ENCODE results near the gene LHFPL3.
A peak's percentile ranks its signal among the peaks of the same experiment; 100 is the strongest.

Gene LHFPL3

DNA sequence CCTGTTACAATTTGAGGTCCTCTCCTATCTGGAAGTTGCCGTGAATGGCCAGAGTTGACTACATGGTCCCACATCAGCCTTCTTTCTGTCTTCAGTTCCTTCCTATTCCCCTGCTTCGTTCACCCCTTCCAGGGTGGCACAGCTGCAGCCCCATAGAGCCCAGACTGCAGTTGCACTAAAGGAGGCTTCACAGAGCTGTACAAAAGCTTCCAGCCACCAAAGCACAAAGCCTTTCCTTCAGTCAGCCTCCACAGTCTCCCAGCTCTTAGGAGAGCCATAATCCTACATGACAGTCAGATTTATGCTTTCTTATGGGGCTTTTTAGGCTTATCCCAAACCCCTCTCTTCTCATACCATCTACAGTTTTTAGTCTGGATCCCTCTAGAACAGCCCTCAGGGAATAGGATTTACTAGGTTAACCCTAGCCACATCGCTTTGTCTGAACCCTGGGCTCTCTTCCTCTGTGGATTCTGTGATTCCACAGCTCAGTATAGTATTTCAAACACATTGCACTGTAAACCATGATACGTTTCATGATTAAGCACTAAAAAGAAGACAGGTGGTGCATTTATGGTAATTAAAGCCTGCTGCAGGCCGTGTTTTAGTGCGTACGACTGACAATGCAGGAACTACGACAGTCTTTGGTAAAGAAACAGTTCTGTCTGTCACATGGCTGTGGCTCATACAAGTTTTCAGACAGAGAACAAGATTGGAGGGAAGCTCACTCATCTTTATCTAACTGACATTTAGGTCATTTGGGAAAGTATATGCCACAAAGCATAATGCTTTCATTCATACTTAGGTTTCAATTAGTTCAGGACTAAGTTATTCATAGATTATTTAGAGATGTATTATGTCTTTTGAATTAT, 477.3 kb downstream of the LHFPL3 start:
- no peak for DNase-seq

DNA sequence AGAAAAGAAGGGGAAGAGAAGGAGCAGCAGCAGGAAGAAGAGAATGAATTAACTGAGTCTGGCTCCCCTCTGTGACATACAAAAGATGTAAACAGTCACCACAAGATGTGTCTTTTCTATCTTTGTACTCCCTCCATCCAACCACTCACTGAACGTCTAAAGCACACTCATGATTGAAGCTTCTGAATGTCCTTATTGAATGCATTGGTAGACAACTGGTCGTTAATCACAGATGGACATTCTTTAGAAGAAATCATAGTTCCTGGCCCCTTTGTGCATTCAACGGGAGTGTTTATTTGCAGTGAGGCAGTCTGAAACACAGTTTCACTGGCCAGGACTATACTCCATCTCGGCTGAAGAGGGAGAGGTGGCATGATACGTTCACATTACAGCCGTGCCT, 479.3 kb downstream of the LHFPL3 start:
- DNase-seq = no peak

DNA sequence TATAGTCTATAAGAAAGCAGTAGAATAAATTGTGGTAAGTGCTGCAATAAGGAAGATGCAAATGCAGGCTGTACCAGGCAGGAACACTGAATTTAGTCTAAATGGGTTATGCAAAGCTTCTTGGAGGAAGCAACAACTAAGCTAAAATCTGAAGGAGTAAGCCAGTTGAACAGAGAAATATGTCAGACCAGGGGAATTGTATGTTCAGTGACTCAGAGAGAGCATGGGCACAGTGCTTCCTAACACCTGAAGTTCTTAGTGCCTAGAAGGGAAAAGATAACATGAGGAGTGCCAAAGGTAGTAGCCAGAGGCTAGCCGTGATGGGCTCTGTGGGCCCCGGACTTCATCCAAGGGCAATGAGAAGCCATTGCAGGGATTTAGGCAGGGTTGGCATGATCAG, 481.5 kb downstream of the LHFPL3 start:
- no peak for DNase-seq

DNA sequence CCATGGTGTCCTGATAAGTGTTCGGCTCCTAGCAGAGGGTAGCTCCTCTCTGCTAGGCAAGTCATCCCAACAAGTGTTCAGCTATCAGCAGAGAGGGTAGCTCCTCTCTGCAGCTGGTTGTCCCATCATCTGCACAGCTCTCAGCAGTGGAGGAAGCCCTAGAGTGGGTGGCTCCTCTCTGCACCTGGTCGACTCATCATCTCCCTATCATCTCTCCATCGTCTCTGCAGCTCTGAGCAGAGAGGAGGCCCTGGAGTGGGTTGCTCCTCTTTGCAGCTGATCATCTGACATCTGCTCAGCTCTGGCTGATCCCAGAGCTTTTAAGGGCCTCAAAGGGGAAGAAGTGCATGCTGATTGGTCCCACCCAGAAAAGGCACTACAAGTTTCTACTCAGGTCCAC, 485.7 kb downstream of the LHFPL3 start:
- no peak for DNase-seq

DNA sequence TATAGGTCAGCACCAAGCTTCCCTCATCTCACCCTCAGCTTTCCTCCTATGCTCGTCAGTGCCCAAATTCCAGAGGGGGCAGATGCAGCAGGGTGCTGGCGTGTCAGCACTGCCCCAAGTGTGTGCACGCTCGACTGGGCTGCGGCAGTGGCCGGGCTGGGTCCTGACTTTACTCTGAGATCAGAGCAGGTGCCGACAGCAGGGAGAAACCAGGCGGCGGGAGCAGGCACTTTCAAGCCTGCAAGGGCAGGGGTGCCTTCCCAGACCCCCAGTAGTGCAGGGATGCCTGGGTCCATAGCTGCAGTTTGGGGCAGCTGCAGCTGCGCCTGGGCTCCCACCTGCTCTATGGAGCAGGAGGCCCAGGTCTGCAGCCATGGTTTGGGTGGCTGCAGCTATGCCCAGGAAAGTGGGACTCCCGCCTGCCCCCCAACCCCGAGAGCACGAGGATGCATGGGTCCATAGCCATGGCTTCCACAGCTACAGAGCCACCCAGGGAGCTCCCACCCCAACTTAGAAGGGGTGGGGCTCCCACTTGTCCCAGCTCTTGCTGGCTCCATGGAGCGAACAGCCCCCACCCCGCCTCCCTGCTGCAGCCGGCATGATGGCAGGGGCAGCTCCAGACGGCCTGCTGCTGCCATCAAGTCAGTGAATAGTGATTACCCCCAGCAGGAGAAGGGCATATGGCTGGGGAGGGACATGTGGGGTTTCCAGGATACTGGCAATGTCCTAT, 486.4 kb downstream of the LHFPL3 start:
- no peak for DNase-seq

DNA sequence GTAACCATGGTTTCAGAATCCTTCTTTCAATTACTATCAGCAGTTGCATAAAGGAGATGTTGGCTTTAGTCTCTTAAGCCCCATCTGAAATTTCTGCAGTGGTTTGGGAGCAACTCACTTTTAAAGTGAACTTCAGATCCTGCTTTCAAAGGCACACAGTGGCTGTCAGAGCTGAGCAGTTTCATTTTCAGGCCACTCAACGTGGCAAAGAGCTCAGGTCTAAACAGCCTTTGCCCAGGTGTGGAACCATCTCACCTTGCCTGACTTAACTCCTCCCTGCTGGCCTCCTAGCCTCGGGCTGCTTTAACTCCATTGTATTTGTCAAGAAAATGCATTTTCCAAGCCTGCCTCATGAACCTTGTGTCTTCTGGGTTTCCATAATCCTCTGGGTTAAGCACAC, 488.1 kb downstream of the LHFPL3 start:
- DNase-seq = no peak

DNA sequence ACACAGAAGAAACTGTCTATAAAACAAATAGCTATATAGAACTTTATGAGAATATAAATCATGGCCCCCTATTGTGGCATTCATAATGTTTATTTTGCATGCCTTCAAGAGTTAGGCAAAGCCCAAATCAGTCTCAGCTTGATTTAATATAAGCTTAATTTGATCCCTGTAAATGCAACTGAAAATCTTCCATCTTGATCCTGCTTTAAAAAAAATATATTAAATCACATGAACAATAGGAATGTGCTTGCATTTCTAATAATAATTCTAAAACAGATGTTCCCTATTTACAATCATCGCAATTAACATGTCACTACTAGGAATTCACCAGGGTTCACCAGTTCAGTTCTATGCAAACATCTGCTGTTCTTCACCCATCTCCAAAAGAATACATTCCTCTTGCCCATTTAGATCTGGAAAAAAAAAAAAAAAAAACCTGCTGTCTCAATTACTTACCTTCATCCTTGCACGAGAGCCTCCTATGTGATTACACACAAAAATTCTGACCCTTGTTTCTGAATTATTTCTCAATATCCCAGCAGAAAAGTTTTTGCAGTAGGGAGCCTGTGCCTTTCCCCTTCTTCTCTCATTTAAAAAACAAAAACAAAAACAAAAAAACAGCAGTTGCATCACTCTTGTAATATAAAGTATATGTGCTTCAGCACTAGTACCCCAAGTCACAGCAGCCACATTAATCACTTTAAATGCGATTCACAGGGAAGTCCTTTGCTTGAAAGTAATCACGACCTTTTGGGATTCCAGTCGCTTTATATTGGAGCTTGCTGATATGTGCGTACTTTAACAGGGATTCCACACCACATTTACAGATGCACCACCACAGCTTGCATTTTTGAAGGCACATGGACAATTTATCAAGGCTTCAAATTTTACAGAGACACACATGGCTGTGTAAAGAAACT, 490.8 kb downstream of the LHFPL3 start:
- DNase-seq = no peak

DNA sequence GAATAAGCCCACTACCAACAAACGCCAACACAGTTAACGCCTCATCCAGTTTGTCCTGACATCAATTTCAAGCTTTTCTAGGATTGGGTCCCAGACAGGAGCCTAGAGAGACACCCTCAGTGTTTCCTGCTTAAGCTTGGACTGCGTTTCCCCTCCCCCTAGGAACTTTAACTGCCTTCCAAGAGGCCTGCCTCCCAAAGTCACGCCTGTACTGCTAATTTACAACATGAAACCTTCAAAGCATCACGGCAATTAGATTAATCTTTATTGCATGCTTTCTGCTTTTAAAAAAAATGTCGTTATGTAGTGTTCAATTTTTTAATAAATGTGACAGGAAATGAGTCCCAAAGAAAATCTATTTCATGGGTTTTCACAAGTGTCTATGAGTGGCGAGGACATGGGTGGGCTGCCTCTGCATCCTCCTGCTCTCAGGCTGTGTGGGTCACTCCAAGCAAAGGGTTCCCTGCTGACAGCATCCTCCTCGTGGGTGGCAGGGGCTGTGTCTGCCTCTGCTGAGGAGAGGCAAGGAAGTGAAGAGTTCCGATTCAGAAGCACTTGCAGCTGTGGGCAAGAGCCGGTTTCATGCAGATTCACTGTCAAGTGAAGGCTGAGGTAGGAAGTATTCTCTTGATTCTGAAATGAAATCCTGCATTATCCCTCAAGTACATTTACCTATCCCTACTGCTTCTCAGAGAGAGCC, 492.6 kb downstream of the LHFPL3 start:
- DNase-seq = no peak

DNA sequence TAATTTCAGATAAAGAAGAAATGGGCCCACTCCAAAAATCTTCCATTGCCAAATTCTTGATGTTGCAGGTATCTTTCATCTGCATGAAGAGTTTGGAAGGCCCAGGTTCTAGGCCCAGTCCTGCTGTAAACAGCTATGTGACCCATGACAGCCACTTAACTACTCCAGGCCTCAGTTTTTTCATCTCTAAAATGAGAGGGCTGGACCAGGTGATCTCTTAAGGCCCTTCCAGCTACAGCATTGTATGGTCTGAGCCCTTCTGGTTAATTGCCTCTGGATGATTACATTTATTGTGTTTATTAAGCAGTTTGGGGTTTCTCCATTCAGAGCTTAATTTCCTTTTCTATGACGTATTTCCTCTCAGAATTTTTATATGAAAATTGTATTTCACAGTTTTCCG, 494.8 kb downstream of the LHFPL3 start:
- DNase-seq = no peak

DNA sequence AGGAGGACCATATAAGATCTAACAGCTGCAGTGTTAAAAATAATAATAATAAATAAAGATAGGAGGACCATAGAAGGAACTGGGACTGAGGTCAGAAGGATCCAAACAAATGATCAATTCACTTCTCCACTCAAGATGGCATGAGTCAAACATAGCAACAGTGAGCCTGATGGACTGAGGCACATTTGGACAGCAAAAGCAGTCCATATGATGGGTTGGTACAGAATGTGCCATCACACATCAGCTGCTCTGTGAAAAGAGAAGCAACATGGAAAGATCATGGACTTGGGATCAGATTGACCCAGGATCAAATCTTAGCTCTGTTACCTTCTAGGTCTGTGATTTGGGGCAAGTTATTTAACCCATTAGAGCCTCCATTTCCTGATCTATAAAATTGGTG, 496.7 kb downstream of the LHFPL3 start:
- no peak for DNase-seq

DNA sequence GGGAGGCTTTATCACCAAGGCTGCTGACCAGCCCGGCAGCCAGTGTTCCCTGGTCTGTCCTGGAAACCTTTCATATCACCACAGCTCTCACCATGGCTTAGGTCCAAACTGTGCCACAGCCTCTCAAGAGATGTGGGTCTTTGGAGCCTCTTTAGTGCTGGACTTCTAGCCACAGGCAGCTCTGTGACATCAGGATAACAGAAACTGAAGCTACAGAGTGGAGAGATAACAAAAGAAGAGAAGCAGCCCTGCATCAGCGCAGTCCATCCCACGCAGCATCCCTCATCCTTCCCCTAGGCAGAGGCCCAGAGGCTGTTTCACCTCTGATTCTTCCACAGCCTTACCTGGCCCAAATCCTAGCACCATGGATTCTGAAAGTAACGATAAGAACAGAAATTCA, 497.7 kb downstream of the LHFPL3 start:
- no peak for DNase-seq

DNA sequence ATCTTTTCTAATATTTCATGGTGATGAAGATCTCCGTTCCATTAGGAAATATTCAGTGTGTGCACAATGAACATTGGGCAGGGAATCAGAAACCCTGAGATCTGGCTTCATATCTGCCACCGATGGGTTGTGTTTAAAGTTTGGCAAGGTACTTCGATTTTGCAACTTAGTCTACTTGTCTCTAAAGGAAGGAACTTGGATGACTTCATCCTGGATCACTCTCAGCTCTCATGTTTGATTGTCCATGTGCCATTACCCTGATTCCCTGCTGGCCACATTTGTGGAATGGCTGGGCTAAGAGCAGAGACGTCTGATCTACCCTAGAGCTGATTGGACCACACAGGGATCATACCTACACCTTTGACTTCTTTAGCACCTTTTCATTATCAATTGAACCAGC, 508.6 kb downstream of the LHFPL3 start:
- no peak for DNase-seq

DNA sequence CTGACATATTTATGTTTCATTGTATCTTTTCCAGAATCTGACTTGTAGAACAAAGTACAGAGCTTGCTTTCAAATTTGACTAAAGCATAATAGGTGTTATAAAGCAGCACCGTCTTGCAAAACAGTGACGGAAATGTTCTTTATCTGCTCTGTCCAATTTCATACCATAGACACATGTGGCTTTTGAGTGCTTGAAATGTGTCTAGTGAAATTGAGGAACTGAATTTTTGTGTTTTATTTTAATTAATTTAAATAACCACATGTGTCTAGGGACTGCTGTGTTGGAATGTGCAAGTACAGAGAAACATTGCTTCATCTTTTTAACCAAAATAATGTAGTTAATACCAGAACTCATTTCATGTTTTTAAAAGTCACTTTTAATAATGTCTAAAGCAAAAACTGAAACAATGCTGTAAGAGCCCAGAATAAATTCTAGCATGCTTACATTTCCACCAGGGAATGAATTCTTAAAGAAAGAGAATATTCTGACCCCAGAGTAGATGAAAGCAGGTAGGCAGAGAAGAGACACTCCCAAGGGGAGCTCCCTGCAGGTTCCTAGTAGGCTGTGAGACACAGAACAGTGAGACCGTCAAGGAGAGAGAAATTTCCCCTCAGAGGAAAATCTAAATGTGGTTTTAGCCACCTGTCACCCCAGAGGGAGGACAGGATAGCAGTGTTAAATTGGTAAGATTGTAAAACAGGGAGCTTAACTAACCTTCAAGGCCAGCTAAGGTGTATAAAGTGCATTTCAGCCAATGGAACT, 510.3 kb downstream of the LHFPL3 start:
- no peak for DNase-seq

DNA sequence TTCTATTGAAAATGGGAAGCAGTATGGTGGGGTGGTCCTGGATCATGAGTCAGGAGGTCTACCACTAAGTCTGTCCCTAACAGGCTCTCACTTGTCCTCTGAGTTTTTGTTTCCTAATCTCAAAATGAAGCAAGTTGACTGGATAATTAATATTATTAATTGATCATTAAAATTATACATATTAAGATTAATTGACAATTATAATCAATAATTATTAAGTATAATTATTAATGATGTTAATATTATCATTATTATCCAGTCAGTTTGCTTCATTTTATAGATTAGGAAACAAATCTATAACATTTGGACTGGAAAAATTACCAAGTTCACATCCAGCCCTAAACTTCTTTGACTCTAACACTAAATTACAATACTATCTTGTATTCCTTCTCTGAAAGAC, 511.4 kb downstream of the LHFPL3 start:
- DNase-seq = no peak

DNA sequence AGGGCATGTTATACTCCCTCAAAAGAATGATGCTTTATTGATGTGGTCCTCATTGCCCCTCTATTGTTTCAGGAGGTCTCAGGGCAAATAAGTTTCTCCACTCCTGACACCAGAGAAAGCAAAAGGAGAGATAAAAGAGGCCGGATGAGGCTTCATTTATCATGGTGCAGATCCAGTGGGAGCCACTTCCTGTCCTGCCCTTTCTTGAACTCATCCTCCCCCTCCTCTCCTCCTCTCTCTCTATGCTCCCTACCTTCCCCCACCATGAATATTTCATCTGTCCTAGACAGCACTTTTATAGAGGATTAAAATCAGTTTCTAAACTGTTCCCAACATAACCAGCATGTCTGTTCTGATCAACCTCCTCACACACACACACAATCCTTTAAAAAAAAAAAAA, 513.4 kb downstream of the LHFPL3 start:
- DNase-seq = no peak

DNA sequence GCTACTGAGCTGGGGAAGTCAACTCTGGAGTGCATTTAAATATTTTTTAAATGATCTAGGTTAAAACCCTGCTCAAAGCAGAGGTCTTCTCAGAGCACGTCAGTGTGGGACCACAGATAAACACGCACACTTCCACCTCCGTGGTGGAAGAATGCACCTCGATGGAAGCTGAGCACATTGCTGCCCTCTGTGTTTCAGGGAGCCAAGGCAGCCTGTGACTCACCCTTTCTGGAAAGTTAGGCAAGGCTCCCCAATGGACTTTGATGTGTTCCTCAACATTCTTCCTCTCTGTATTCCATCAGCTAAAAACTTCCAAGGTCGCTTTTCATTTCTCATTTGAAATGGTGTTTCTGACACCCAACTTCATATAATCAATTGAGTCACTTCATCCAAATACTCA, 514.8 kb downstream of the LHFPL3 start:
- no peak for DNase-seq

DNA sequence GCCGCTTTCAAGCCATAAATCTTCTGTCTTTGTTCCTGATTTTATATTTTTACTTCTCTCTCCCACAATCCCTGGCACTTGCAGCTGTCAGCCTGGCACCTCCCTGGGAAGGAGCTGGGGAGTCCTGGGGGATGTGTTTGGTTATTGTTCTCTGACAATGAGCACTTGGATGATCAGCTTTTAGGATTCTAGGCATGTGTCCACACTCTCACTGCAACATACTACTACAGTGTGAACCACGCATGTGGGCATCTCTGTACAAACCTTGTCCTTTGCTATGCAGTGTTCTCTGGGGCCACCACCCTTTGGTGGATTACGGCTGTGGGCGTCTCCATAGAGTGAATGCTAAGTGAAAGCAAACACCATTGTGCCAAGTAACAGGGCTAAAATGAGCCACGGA, 517.2 kb downstream of the LHFPL3 start:
- DNase-seq = no peak

DNA sequence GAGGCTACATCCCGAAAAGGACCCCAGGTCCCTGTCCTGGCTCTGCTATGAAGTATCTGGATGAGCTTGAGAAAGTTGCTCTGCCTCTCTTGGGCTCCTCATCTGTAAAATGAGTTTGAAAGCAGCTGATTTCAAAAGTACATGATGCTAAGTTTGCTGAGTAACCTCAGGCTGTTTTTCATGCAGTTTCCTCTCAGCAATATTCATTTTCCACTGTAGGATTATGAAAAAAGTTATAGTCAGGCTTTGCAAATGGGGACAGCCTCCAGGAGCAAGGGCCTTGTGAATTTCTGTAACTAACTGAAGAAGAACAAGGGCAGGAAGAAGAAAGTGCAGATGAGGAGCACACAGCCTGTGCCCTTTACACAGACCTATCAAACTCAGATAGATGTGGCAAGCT, 518.3 kb downstream of the LHFPL3 start:
- no peak for DNase-seq

DNA sequence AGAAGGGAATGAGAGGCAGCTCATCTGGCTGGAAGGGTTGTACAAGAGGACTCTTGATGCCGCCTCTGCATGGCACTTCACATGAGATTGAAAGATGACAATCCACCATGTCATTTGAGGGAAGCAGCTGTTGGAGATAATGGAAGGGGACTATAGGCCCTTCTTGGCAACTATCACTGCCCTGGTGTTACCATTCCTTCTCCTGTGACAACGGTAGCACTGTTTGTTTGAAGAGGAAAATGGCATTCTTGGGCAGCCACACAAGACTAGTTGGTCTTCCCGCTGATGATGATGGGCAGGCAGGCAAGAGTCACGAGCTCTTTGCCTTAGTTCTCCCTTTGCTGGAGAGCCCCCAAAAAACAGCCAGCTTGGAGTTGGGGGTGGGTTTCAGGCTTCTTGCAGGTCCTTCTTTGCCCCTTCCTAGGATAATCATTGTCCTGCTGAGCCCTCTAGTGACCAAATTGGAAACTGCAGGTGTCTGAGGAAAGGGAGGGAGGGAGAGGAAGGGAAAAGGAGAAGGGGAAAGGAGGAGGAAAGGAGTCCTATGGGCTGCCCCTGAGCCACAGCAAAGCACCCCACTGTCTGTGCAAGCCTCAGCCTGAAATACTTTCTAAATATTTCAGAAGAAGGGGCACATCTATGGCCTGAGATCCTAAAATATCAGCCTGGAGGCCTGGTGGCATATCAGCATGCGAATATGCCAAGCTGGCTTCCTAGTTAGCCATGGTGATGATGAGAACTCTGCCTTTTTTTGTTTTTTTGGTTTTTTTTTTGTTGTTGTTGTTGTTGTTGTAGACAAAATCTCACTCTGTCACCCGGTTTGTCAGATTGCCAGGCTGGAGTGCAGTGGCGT, 520.0 kb downstream of the LHFPL3 start:
- peak; percentile 46 for DNase-seq

DNA sequence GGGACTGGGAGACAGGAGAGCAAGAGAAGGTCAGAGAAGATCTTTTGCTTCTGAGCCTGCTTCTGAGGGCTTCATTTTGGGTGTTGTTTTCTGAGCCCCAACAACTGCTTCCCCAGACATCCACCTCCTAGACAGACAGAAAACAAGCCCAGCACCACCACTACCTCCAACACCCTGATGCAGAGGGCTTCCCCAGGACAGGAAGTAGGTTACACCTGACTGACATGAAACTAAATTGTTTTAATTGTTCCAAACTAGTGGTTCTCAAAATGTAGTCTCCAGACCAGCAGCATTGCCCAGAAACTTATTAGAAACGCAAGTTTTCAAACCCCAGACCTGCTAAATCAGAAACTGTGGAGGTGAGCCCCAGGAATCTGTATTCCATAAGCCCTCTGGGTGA, 522.0 kb downstream of the LHFPL3 start:
- DNase-seq = no peak

DNA sequence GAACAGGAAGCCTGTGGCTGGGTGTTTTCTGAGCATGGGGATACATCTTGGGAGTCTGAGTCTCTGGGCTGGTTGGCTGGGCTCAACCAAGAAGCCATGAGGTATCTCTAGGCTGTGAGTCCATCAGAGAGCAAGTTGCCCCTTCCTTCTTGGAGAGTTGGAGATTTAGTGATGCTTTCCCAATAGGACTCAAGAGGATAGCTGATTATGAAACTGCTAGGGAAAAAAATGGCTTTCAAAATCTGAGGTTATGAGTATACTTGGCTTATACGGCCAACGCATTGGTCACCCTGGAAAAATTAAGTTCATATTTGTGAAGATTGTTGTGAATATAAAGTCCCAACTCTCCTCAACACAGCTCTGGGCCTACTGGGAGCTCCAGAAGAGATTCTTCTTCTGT, 522.9 kb downstream of the LHFPL3 start:
- DNase-seq = no peak
